Upper lobe of left lung (tissue), 6 donors: Measurements from ENCODE around the gene NME1. TPM values are rescaled to one million over a fixed set of nuclear protein-coding genes. Genes with fewer than 3 reads are reported as not detected.

Experiments
- ATAC-seq, 2 donors: fragments of 200-7000 bp; cut with Tn5 transposase; one replicate each; pipeline ENCODE4 v1.9.1; 2022; ENCODE audit warnings: mild to moderate bottlenecking in 2 of 2, moderate library complexity in 2 of 2; ENCODE audit not compliant: low FRiP score in 2 of 2
- DNase-seq, 2 donors: peaks; one replicate each; pipeline ENCODE4 v3.0.0-alpha.2; 2019 to 2020
- H3K27ac ChIP-seq, 4 donors: fragments of 200-600 bp; sonication (generic); one replicate each; pipeline ENCODE4 v1.5.1; 2016 to 2019
- H3K27me3 ChIP-seq, 4 donors: fragments of 200-600 bp; sonication (generic); one replicate each; pipeline ENCODE4 v1.5.1; 2017 to 2019
- H3K36me3 ChIP-seq, 4 donors: fragments of 200-600 bp; sonication (generic); one replicate each; pipeline ENCODE4 v1.5.1; 2016 to 2019
- H3K4me1 ChIP-seq, 4 donors: fragments of 200-600 bp; sonication (generic); one replicate each; pipeline ENCODE4 v1.5.1; 2018 to 2019
- H3K4me3 ChIP-seq, 4 donors: fragments of 200-600 bp; sonication (generic); one replicate each; pipeline ENCODE4 v1.5.1; 2017 to 2019; ENCODE audit warnings: mild to moderate bottlenecking in 2 of 4, moderate library complexity in 1 of 4
- H3K9me3 ChIP-seq, 4 donors: fragments of 200-600 bp; sonication (generic); one replicate each; pipeline ENCODE4 v1.5.1; 2018 to 2019
- EP300 ChIP-seq, 4 donors: sonication (generic); formaldehyde crosslinking; IDR thresholded peaks; one replicate each; pipeline ENCODE4 v1.5.1; 2017; ENCODE audit warnings: antibody characterized with exemption in 4 of 4, control low read depth in 2 of 4
- POLR2A ChIP-seq, 4 donors: fragments of 450-650 bp; IDR thresholded peaks; one replicate each; pipeline ENCODE4 v1.5.1; 2016 to 2017; ENCODE audit warnings: antibody characterized with exemption in 4 of 4, mild to moderate bottlenecking in 2 of 4
- POLR2AphosphoS5 ChIP-seq, 2 donors: sonication (generic); formaldehyde crosslinking; IDR thresholded peaks; one replicate each; pipeline ENCODE4 v1.5.1; 2017; ENCODE audit warnings: antibody characterized with exemption in 2 of 2
- WGBS, 2 donors: methylation state at CpG; one replicate each; pipeline ENCODE4 v1.1.5; 2017 to 2018; 5-methylcytosine and 5-hydroxymethylcytosine counted together
- total RNA-seq, 6 donors: library from RNA; depleted of rRNA in 4 of 6; stranded (reverse); fragments of >200 nt in 4 of 6; gene quantifications; one replicate each; pipeline versions ENCODE4 v1.1.0 to v1.2.1, GENCODE V29; 2016 to 2021
- TF ChIP-seq, protein P1 (sequence below), 6 experiments: fragments of 450-650 bp in 4 of 6; fragments of 200-600 bp in 2 of 6; sonication (generic) in 2 of 6; IDR thresholded peaks; one replicate each; pipeline ENCODE4 v1.5.1; 2016 to 2019; ENCODE audit warnings: antibody characterized with exemption in 6 of 6
- donor health status: DM: no; HTN: no; CAD: no; lungs with moderate emphysema.
- donor health status: DM: no; HTN: yes; CAD: no; lungs with severe emphysema.

The NME1 gene
- total RNA-seq, 6 donors from 2014 or later = 4.2 to 54.4 (median 28.9) TPM

GRCh38 chr17:51189628-51190027 is 36.3 kb downstream of the NME1 start:
- peaks cover 12 to 76% (median 27%) of the 10 kb centered on the region in 4 donors for H3K36me3 ChIP-seq
- TF ChIP-seq POLR2AphosphoS5 (IDR thresholded peaks at IDR 0.05) = no peak
- TF ChIP-seq POLR2A (IDR thresholded peaks at IDR 0.05) = no peak
- no peak for TF ChIP-seq EP300 (IDR thresholded peaks at IDR 0.05)
- TF ChIP-seq, protein P1, sequence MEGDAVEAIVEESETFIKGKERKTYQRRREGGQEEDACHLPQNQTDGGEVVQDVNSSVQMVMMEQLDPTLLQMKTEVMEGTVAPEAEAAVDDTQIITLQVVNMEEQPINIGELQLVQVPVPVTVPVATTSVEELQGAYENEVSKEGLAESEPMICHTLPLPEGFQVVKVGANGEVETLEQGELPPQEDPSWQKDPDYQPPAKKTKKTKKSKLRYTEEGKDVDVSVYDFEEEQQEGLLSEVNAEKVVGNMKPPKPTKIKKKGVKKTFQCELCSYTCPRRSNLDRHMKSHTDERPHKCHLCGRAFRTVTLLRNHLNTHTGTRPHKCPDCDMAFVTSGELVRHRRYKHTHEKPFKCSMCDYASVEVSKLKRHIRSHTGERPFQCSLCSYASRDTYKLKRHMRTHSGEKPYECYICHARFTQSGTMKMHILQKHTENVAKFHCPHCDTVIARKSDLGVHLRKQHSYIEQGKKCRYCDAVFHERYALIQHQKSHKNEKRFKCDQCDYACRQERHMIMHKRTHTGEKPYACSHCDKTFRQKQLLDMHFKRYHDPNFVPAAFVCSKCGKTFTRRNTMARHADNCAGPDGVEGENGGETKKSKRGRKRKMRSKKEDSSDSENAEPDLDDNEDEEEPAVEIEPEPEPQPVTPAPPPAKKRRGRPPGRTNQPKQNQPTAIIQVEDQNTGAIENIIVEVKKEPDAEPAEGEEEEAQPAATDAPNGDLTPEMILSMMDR (IDR thresholded peaks at IDR 0.05) = no peak

GRCh38 chr17:51191895-51192294 is 38.5 kb downstream of the NME1 start:
- no peak for DNase-seq
- TF ChIP-seq, protein P1 (IDR thresholded peaks at IDR 0.05) = no peak
- TF ChIP-seq POLR2A (IDR thresholded peaks at IDR 0.05) (no peak), POLR2AphosphoS5 (IDR thresholded peaks at IDR 0.05) (no peak), EP300 (IDR thresholded peaks at IDR 0.05) (no peak)
- Histone ChIP-seq H3K27me3 (no peaks in the 10 kb centered on the region), H3K4me3 (no peak overlapping the region), H3K9me3 (no peaks in the 10 kb centered on the region), H3K4me1 (peaks cover 0 to 3% (median 0%) of the 10 kb centered on the region in 4 donors), H3K27ac (no peak overlapping the region), H3K36me3 (peaks cover 12 to 75% (median 30%) of the 10 kb centered on the region in 4 donors)
- WGBS, 2 donors = 88 to 89% methylated on average over 2 of the region's 2 CpGs
- no peak for ATAC-seq

More at GRCh38 chr17:51189628-51190027, 36.3 kb downstream of the NME1 start:
- DNase-seq (no peak), ATAC-seq (no peak)
- Histone ChIP-seq H3K4me3 (no peak overlapping the region), H3K27ac (peak overlapping the region in 1 of 4 donors; percentile 2), H3K9me3 (no peaks in the 10 kb centered on the region), H3K27me3 (no peaks in the 10 kb centered on the region), H3K4me1 (peaks cover 0 to 3% (median 0%) of the 10 kb centered on the region in 4 donors)
- WGBS, 2 donors = 73 to 78% methylated on average over 1 of the region's 1 CpG

GRCh38 chr17:51197754-51198153 is 44.4 kb downstream of the NME1 start:
- no peak overlapping the region for H3K27ac ChIP-seq
- peaks cover 7 to 90% (median 30%) of the 10 kb centered on the region in 4 donors for H3K36me3 ChIP-seq
- no peak for TF ChIP-seq EP300 (IDR thresholded peaks at IDR 0.05)
- TF ChIP-seq POLR2AphosphoS5 (IDR thresholded peaks at IDR 0.05) = no peak
- TF ChIP-seq, protein P1 (IDR thresholded peaks at IDR 0.05) = no peak
- TF ChIP-seq POLR2A (IDR thresholded peaks at IDR 0.05) = no peak
- no peaks in the 10 kb centered on the region for H3K27me3 ChIP-seq
- ATAC-seq = no peak
- peaks cover 0 to 4% (median 0%) of the 10 kb centered on the region in 4 donors for H3K4me1 ChIP-seq
- 91 to 96% methylated on average over 4 of the region's 4 CpGs for WGBS, 2 donors
- no peaks in the 10 kb centered on the region for H3K9me3 ChIP-seq
- no peak for DNase-seq
- no peak overlapping the region for H3K4me3 ChIP-seq

DNA sequence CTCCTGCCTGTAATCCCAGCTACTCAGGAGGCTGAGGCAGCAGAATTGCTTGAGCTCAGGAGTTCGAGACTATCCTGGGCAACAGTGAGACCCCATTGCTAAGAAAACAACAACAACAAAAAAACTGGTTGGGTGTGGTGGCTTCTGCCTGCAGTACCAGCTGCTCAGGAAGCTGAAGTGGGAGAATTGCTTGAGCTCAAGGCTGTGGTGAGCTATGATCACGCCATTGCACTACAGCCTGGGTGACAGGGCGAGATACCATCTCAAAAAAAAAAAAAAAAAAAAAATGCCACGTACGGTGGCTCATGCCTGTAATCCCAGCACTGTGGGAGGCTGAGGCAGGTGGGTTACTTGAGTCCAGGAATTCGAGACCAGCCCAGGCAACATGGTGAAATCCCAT is 46.9 kb downstream of the NME1 start:
- H3K4me1 ChIP-seq = peaks cover 0 to 4% (median 0%) of the 10 kb centered on the region in 4 donors
- H3K9me3 ChIP-seq = no peaks in the 10 kb centered on the region
- H3K27me3 ChIP-seq = no peaks in the 10 kb centered on the region
- no peak overlapping the region for H3K4me3 ChIP-seq
- H3K36me3 ChIP-seq = peaks cover 11 to 89% (median 41%) of the 10 kb centered on the region in 4 donors
- TF ChIP-seq, protein P1 (IDR thresholded peaks at IDR 0.05) = no peak
- no peak for TF ChIP-seq POLR2AphosphoS5 (IDR thresholded peaks at IDR 0.05)
- TF ChIP-seq EP300 (IDR thresholded peaks at IDR 0.05) = no peak
- TF ChIP-seq POLR2A (IDR thresholded peaks at IDR 0.05) = no peak
- H3K27ac ChIP-seq = no peak overlapping the region
- DNase-seq (no peak), ATAC-seq (no peak)
- 82 to 90% methylated on average over 6 of the region's 6 CpGs for WGBS, 2 donors

GRCh38 chr17:51200846-51201245 is 47.5 kb downstream of the NME1 start:
- Histone ChIP-seq H3K27me3 (no peaks in the 10 kb centered on the region), H3K36me3 (peaks cover 11 to 89% (median 43%) of the 10 kb centered on the region in 4 donors), H3K27ac (no peak overlapping the region), H3K4me1 (peaks cover 0 to 4% (median 0%) of the 10 kb centered on the region in 4 donors), H3K9me3 (no peaks in the 10 kb centered on the region), H3K4me3 (no peak overlapping the region)
- TF ChIP-seq, protein P1 (IDR thresholded peaks at IDR 0.05) = no peak
- no peak for TF ChIP-seq POLR2AphosphoS5 (IDR thresholded peaks at IDR 0.05)
- no peak for TF ChIP-seq POLR2A (IDR thresholded peaks at IDR 0.05)
- TF ChIP-seq EP300 (IDR thresholded peaks at IDR 0.05) = no peak
- ATAC-seq (no peak), DNase-seq (no peak)
- 64 to 78% methylated on average over 2 of the region's 2 CpGs for WGBS, 2 donors
